GM12878 (cell line): ENCODE data around the gene PAIP1. TPM values are rescaled to one million over a fixed set of nuclear protein-coding genes. Genes with fewer than 3 reads are reported as not detected.
A peak's percentile ranks its signal among the peaks of the same experiment; 100 is the strongest.

Source experiments
- ATAC-seq: fragments of 200-7000 bp; cut with Tn5 transposase; 3 replicates; pipeline ENCODE4 v1.9.1; 2020; ENCODE audit warnings: mild to moderate bottlenecking, moderate library complexity
- BruUV-seq: library from RNA; stranded (reverse); fragments of 400-500 nt; replicated peaks from 2 replicates; lab custom pipeline; 2021; lab: Mats Ljungman, UMichigan
- CTCF ChIA-PET: fragments of 300-600 bp; sonication (Branson Sonifier 250); formaldehyde crosslinking; extraction: SDS; loops from one replicate; lab custom pipeline; 2021; ENCODE audit warnings: inconsistent platforms; lab: Yijun Ruan, JAX
- POLR2A ChIA-PET: fragments of 350-600 bp; formaldehyde crosslinking; extraction: SDS; loops from one replicate; lab custom pipeline; 2021; ENCODE audit warnings: inconsistent platforms; lab: Charles Lee
- RAD21 ChIA-PET: fragments of 300-600 bp; sonication (Branson Sonifier 250); formaldehyde crosslinking; loops from one replicate; lab custom pipeline; 2023; ENCODE audit warnings: antibody characterized with exemption; ENCODE audit not compliant: unreplicated experiment; lab: Charles Lee
- SMC1A ChIA-PET: fragments of 300-600 bp; sonication (Branson Sonifier 250); formaldehyde crosslinking; loops from one replicate; lab custom pipeline; 2023; ENCODE audit not compliant: unreplicated experiment, uncharacterized antibody; lab: Charles Lee
- DNase-seq: peaks from one replicate; pipeline ENCODE4 v3.0.0-alpha.2; 2011; ENCODE audit warnings: low read depth, low spot score
- FAIRE-seq: peaks from 3 replicates; lab custom pipeline; 2011; peaks lifted over from hg19 to GRCh38; lab: Jason Lieb, UNC
- H2AFZ ChIP-seq: 2 replicates; pipeline ENCODE4 v1.6.0; 2011; ENCODE audit warnings: low read depth, low read length, control low read depth; ENCODE audit not compliant: control insufficient read depth
- H3K27ac ChIP-seq: 2 replicates; pipeline ENCODE4 v1.5.1; 2011; ENCODE audit warnings: control low read depth; ENCODE audit not compliant: control insufficient read depth, insufficient read depth
- H3K27me3 ChIP-seq, 2 experiments: replicated peaks in 1 of 2; 2 replicates each; pipeline versions ENCODE4 v1.6.0 to v1.6.1; 2011; ENCODE audit warnings: low read length in 1 of 2; ENCODE audit not compliant: control insufficient read depth in 2 of 2, insufficient read depth in 2 of 2
- H3K36me3 ChIP-seq, 2 experiments: 2 replicates each; pipeline ENCODE4 v1.5.1; 2011; ENCODE audit warnings: low read length in 1 of 2; ENCODE audit not compliant: control insufficient read depth in 2 of 2, insufficient read depth in 2 of 2
- H3K4me1 ChIP-seq: 2 replicates; pipeline ENCODE4 v1.6.1; 2011; ENCODE audit warnings: mild to moderate bottlenecking, low read length, moderate library complexity, mixed read lengths; ENCODE audit not compliant: control insufficient read depth, insufficient read depth
- H3K4me2 ChIP-seq: 2 replicates; pipeline ENCODE4 v1.6.0; 2011; ENCODE audit warnings: control low read depth; ENCODE audit not compliant: control insufficient read depth, insufficient read depth
- H3K4me3 ChIP-seq: fragments of 200-600 bp; sonication (generic); 2 replicates; pipeline ENCODE4 v1.5.1; 2016
- H3K79me2 ChIP-seq: 2 replicates; pipeline ENCODE4 v1.6.0; 2011; ENCODE audit warnings: low read length; ENCODE audit not compliant: control insufficient read depth, insufficient read depth
- H3K9ac ChIP-seq: 2 replicates; pipeline ENCODE4 v1.8.0; 2011; ENCODE audit warnings: low read length, control low read depth, mixed read lengths; ENCODE audit not compliant: control insufficient read depth, insufficient read depth
- H3K9me3 ChIP-seq: replicated peaks from 3 replicates; pipeline ENCODE4 v1.5.1; 2011; ENCODE audit warnings: mild to moderate bottlenecking, low read length; ENCODE audit not compliant: control insufficient read depth, insufficient read depth
- H4K20me1 ChIP-seq: 2 replicates; pipeline ENCODE4 v1.6.0; 2011; ENCODE audit not compliant: control insufficient read depth, insufficient read depth
- ATF3 ChIP-seq: IDR thresholded peaks from 2 replicates; pipeline ENCODE4 v1.6.1; 2011; ENCODE audit warnings: low read depth, mild to moderate bottlenecking, low read length, moderate library complexity, borderline replicate concordance; ENCODE audit errors: extremely low read depth
- BCLAF1 ChIP-seq: fragments of 450-650 bp; IDR thresholded peaks from 2 replicates; pipeline ENCODE4 v1.6.1; 2017; ENCODE audit warnings: antibody characterized with exemption, mild to moderate bottlenecking, moderate library complexity
- CREB1 ChIP-seq: IDR thresholded peaks from 2 replicates; pipeline ENCODE4 v1.6.1; 2012; ENCODE audit warnings: low read depth, mild to moderate bottlenecking, inconsistent platforms
- FOS ChIP-seq: IDR thresholded peaks from 3 replicates; pipeline ENCODE4 v1.6.1; 2011; ENCODE audit warnings: borderline replicate concordance; ENCODE audit not compliant: insufficient read length; ENCODE audit errors: extremely low read depth
- GABPA ChIP-seq: IDR thresholded peaks from 2 replicates; pipeline ENCODE4 v1.6.1; 2014; ENCODE audit warnings: antibody characterized with exemption, low read depth, mild to moderate bottlenecking, inconsistent platforms
- HDAC2 ChIP-seq: fragments of 200-600 bp; sonication (generic); IDR thresholded peaks from 2 replicates; pipeline ENCODE4 v1.6.1; 2017
- MYC ChIP-seq: IDR thresholded peaks from 2 replicates; pipeline ENCODE4 v1.6.1; 2011; ENCODE audit warnings: mild to moderate bottlenecking, low read length, moderate library complexity, inconsistent platforms; ENCODE audit not compliant: insufficient read depth, insufficient replicate concordance, insufficient read length, severe bottlenecking
- NFXL1 ChIP-seq: fragments of 450-650 bp; IDR thresholded peaks from 2 replicates; pipeline ENCODE4 v1.6.1; 2017; ENCODE audit warnings: antibody characterized with exemption, mild to moderate bottlenecking, borderline replicate concordance
- NKRF ChIP-seq: fragments of 450-650 bp; conservative IDR thresholded peaks from 2 replicates; pipeline ENCODE4 v1.6.1; 2017; ENCODE audit warnings: mild to moderate bottlenecking, moderate library complexity
- RFX5 ChIP-seq: IDR thresholded peaks from 2 replicates; pipeline ENCODE4 v1.6.1; 2011; ENCODE audit warnings: low read depth, low read length, improper control_type of control experiment
- SP1 ChIP-seq: IDR thresholded peaks from one replicate; pipeline ENCODE4 v1.6.1; 2011; ENCODE audit warnings: low read depth, low read length
- SUZ12 ChIP-seq: fragments of 200-600 bp; sonication (generic); IDR thresholded peaks from one replicate; pipeline ENCODE4 v1.6.1; 2018; ENCODE audit warnings: antibody characterized with exemption, mild to moderate bottlenecking; ENCODE audit not compliant: unreplicated experiment
- TAF1 ChIP-seq: IDR thresholded peaks from 2 replicates; pipeline ENCODE4 v1.6.1; 2011; ENCODE audit warnings: mild to moderate bottlenecking, low read depth, low read length, borderline replicate concordance
- TCF12 ChIP-seq: IDR thresholded peaks from 2 replicates; pipeline ENCODE4 v1.6.1; 2011; ENCODE audit warnings: low read depth, mild to moderate bottlenecking, low read length
- WGBS: methylation state at CpG from one replicate; pipeline ENCODE4 v1.1.6; 2016; ENCODE audit warnings: low lambda C conversion rate; ENCODE audit not compliant: insufficient replicate concordance, insufficient coverage; ENCODE audit errors: missing lambda C conversion rate; 5-methylcytosine and 5-hydroxymethylcytosine counted together
- in situ Hi-C: fragments of 300-500 bp; cut with MboI; formaldehyde crosslinking; loops from 9 replicates; pipeline ENCODE4 v1.14.3; 2018; ENCODE audit warnings: mixed read lengths
- intact Hi-C: fragments of 100-400 bp; cut with micrococcal nuclease; formaldehyde crosslinking; loops from one replicate; pipeline ENCODE4 v1.14.2; 2022; ENCODE audit not compliant: unreplicated experiment
- polyA plus RNA-seq, 11 experiments: library from polyadenylated mRNA; depleted of rRNA in 4 of 11; unstranded in 6 of 11; stranded (reverse) in 5 of 11; fragments of >200 nt; fragmentation: Nextera tagmentation in 4 of 11; fragmentation: Illumina TruSeq in 1 of 11; extraction: Ambion mirVana in 4 of 11; extraction: Trizol in 1 of 11; gene quantifications; 1 replicate in 1 of 11; 2 replicates in 10 of 11; pipeline versions ENCODE4 v1.2.1 to v1.2.3, GENCODE V29; 2011 to 2016; ENCODE audit warnings: inconsistent platforms in 2 of 11, missing spikeins in 2 of 11, low read depth in 1 of 11
- total RNA-seq, 4 experiments: library from RNA; depleted of rRNA in 3 of 4; stranded (reverse); fragments of >200 nt in 3 of 4; fragmentation: Illumina TruSeq in 1 of 4; extraction: Trizol in 1 of 4; gene quantifications; 2 replicates each; pipeline versions ENCODE4 v1.2.1 to v1.2.3, GENCODE V29; 2013 to 2021
- TF ChIP-seq, protein P1 (sequence below): fragments of 450-650 bp; IDR thresholded peaks from 2 replicates; pipeline ENCODE4 v1.6.1; 2017; ENCODE audit warnings: borderline replicate concordance

The PAIP1 gene
- total and polyA plus RNA-seq, 10 of the 15 experiments (the other 5 are each of a cell fraction or from before 2014, with no cell fraction given) = 37.4 to 90.9 (median 57.0) TPM

DNA sequence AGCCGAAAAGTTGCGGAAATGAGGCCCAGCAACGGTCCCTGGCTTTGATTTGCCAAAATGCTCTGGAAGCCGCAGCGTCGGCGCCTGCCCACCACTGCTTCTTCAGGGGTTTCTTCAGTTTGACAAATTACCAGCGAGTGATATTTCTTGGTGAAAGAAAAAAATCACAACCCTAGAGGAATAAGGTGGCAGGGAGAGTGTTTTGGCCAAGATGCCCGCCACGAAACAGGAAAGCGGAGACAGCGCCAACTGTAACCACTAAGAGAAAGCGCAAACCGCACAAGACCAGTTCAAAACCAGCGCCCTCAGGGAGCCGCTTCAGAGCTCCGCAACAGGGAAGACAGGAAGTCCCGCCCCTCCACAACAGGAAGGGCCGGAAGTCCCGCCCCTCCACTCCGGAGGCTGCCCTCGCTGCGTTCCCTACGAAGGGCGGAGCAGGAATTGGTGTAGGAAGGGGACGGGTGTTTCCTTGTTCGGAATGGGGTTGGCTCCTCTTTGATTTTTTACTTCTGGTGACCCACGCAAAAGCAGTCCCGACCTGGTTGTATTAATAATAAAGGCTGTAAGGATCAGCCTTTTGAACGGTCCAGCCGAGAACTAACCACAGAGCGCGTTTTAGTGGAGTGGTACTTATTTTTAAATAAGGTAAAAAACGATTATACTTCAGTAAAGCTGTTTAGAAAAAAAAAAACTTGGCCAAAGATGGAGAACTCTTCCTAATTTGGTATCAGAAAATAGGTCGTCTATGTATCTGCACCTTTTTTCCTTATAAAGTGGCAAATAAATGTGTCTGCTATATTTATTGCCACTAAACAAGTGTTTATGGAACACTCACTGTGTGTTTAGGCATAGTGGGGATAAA lies 41.8 kb downstream of the PAIP1 start, which contains the start of gene C5orf34:
C5orf34 (minus strand) TSS at position 333 of the 862 bp plus-strand sequence. CDS start 5,809 bp downstream, outside the sequence.
- DNase-seq (peak; percentile 79), FAIRE-seq (no peak), ATAC-seq (peak; percentile 94)
- ChIA-PET POLR2A (interaction anchor here (1.0 to 3.9 kb wide), 6 partner anchors 13 to 203 kb away, joined by 3 to 24 read pairs (median 3); partner anchors contain the start of gene TMEM267), SMC1A (interaction anchor here (1.2 to 2.7 kb wide), 4 partner anchors 29 to 88 kb away, joined by 4 to 12 read pairs (median 6); partner anchors contain the start of genes NNT and TMEM267), RAD21 (interaction anchor here (0.8 to 1.6 kb wide), 7 partner anchors 29 to 394 kb away, joined by 3 to 7 read pairs (median 4); partner anchors contain the start of genes TMEM267 and ZNF131), CTCF (interaction anchor here (0.7 to 2.2 kb wide), 4 partner anchors 10 to 38 kb away, joined by 3 to 20 read pairs (median 4); partner anchors contain the start of gene TMEM267)
- Histone ChIP-seq H3K9me3 (no peaks in the 10 kb centered on the region), H3K4me3 (peak within 1 kb of the TSS; percentile 92), H3K4me1 (no peaks in the 10 kb centered on the region), H3K27me3 (no peaks in the 10 kb centered on the region), H4K20me1 (no peaks in the 10 kb centered on the region), H3K4me2 (peak within 1 kb of the TSS; percentile 66), H3K79me2 (peaks cover 23% of the 10 kb centered on the region), H3K36me3 (no peaks in the 10 kb centered on the region), H3K9ac (peak within 1 kb of the TSS; percentile 64), H3K27ac (peak within 1 kb of the TSS; percentile 74), H2AFZ (peak within 1 kb of the TSS; percentile 65)
- under 1% methylated on average over 35 of the region's 35 CpGs for WGBS
- in situ Hi-C loops = no loop called here
- TSS peak; percentile 98 for BruUV-seq
- intact Hi-C loops = loop anchor here (1.0 kb wide), 1 partner anchor 31 kb away; no protein-coding TSS in a partner anchor
- no peak for TF ChIP-seq BCLAF1
- TF ChIP-seq, protein P1, sequence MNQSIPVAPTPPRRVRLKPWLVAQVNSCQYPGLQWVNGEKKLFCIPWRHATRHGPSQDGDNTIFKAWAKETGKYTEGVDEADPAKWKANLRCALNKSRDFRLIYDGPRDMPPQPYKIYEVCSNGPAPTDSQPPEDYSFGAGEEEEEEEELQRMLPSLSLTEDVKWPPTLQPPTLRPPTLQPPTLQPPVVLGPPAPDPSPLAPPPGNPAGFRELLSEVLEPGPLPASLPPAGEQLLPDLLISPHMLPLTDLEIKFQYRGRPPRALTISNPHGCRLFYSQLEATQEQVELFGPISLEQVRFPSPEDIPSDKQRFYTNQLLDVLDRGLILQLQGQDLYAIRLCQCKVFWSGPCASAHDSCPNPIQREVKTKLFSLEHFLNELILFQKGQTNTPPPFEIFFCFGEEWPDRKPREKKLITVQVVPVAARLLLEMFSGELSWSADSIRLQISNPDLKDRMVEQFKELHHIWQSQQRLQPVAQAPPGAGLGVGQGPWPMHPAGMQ = peak; percentile 35; the same call in 1 of the 2 replicates
- TF ChIP-seq CREB1 = peak; percentile 71
- no peak for TF ChIP-seq FOS
- no peak for TF ChIP-seq HDAC2
- TF ChIP-seq RFX5 = no peak
- TF ChIP-seq SUZ12 = no peak
- TF ChIP-seq ATF3 = no peak
- no peak for TF ChIP-seq MYC
- TF ChIP-seq NKRF = peak; percentile 98
- 0 out of 2 replicates have a peak, but pooled peaks have one; percentile 41 for TF ChIP-seq TCF12
- TF ChIP-seq GABPA = peak; percentile 99
- peak; percentile 84; the same call in 1 of the 2 replicates for TF ChIP-seq TAF1
- TF ChIP-seq SP1 = peak; percentile 28
- no peak for TF ChIP-seq NFXL1
